DND-41 (cell line): ENCODE measurements around the gene MRAS.

Source experiments
- ATAC-seq: fragments of 200-7000 bp; cut with Tn5 transposase; 3 replicates; pipeline ENCODE4 v1.9.1; 2021; ENCODE audit warnings: low read depth; ENCODE audit not compliant: insufficient read depth
- DNase-seq: peaks from one replicate; pipeline ENCODE4 v3.0.0-alpha.2; 2020
- H2AFZ ChIP-seq: 2 replicates; pipeline ENCODE4 v1.6.0; 2012; ENCODE audit warnings: low read depth, low read length
- H3K27ac ChIP-seq: 2 replicates; pipeline ENCODE4 v1.5.1; 2012; ENCODE audit warnings: low read length, inconsistent platforms
- H3K27me3 ChIP-seq: fragments of 200-600 bp; sonication (generic); 2 replicates; pipeline ENCODE4 v1.6.0; 2012; ENCODE audit warnings: low read length, mild to moderate bottlenecking, inconsistent platforms; ENCODE audit not compliant: insufficient read depth, poor library complexity
- H3K36me3 ChIP-seq: 2 replicates; pipeline ENCODE4 v1.5.1; 2012; ENCODE audit warnings: low read length, inconsistent platforms; ENCODE audit not compliant: insufficient read depth
- H3K4me1 ChIP-seq: 2 replicates; pipeline ENCODE4 v1.5.1; 2012; ENCODE audit warnings: mild to moderate bottlenecking, low read length; ENCODE audit not compliant: insufficient read depth
- H3K4me2 ChIP-seq: 2 replicates; pipeline ENCODE4 v1.6.0; 2012; ENCODE audit warnings: mild to moderate bottlenecking, moderate library complexity, low read length, inconsistent platforms; ENCODE audit not compliant: insufficient read depth
- H3K4me3 ChIP-seq, 2 experiments: fragments of 200-600 bp in 1 of 2; shearing (Covaris generic) in 1 of 2; 2 replicates each; pipeline ENCODE4 v1.5.1; 2012 to 2016; ENCODE audit warnings: inconsistent platforms in 2 of 2, low read length in 2 of 2, mild to moderate bottlenecking in 2 of 2, low read depth in 1 of 2, moderate library complexity in 1 of 2
- H3K79me2 ChIP-seq: 2 replicates; pipeline ENCODE4 v1.6.0; 2012; ENCODE audit warnings: low read length, inconsistent platforms; ENCODE audit not compliant: insufficient read depth
- H3K9ac ChIP-seq: 2 replicates; pipeline ENCODE4 v1.6.0; 2012; ENCODE audit warnings: low read depth, mild to moderate bottlenecking, inconsistent platforms, low read length, moderate library complexity
- H3K9me3 ChIP-seq: 2 replicates; pipeline ENCODE4 v1.5.1; 2012; ENCODE audit warnings: low read length, moderate library complexity, mild to moderate bottlenecking, inconsistent platforms; ENCODE audit not compliant: insufficient read depth, severe bottlenecking
- H4K20me1 ChIP-seq: 2 replicates; pipeline ENCODE4 v1.6.0; 2012; ENCODE audit warnings: low read length; ENCODE audit not compliant: insufficient read depth
- CTCF ChIP-seq: IDR thresholded peaks from 2 replicates; pipeline ENCODE4 v1.5.1; 2012; ENCODE audit warnings: borderline replicate concordance, low read length, moderate library complexity, mild to moderate bottlenecking; ENCODE audit not compliant: poor library complexity, severe bottlenecking; ENCODE audit errors: extremely low read depth
- EZH2 ChIP-seq: IDR thresholded peaks from 3 replicates; pipeline ENCODE4 v1.6.1; 2012; ENCODE audit warnings: borderline replicate concordance, low read depth, mild to moderate bottlenecking, moderate library complexity, low read length, inconsistent platforms; ENCODE audit not compliant: severe bottlenecking

Gene MRAS

GRCh38 chr3:138429665-138430064, 81.3 kb downstream of the MRAS start:
- Histone ChIP-seq H4K20me1 (no peaks in the 10 kb centered on the region), H3K4me1 (no peaks in the 10 kb centered on the region), H3K27ac (no peak overlapping the region), H3K9me3 (no peaks in the 10 kb centered on the region), H3K36me3 (no peaks in the 10 kb centered on the region), H3K4me2 (no peak overlapping the region), H3K27me3 (peaks cover 4% of the 10 kb centered on the region), H3K79me2 (no peaks in the 10 kb centered on the region), H2AFZ (no peak overlapping the region), H3K9ac (no peak overlapping the region), H3K4me3 (no peak overlapping the region)
- TF ChIP-seq CTCF, result no peak
- no peak for TF ChIP-seq EZH2
- no peak for ATAC-seq
- DNase-seq, result no peak

GRCh38 chr3:138432576-138433240, 84.3 kb downstream of the MRAS start:
- no peaks in the 10 kb centered on the region for H3K9me3 ChIP-seq
- ATAC-seq (no peak), DNase-seq (no peak)
- H3K36me3 ChIP-seq, result no peaks in the 10 kb centered on the region
- TF ChIP-seq CTCF (no peak), EZH2 (no peak)
- no peak overlapping the region for H3K27ac ChIP-seq
- no peak overlapping the region for H2AFZ ChIP-seq
- no peaks in the 10 kb centered on the region for H3K4me1 ChIP-seq
- no peak overlapping the region for H3K4me3 ChIP-seq
- H3K79me2 ChIP-seq, result no peaks in the 10 kb centered on the region
- H3K9ac ChIP-seq, result no peak overlapping the region
- H4K20me1 ChIP-seq, result no peaks in the 10 kb centered on the region
- H3K4me2 ChIP-seq, result no peak overlapping the region
- peaks cover 4% of the 10 kb centered on the region for H3K27me3 ChIP-seq

DNA sequence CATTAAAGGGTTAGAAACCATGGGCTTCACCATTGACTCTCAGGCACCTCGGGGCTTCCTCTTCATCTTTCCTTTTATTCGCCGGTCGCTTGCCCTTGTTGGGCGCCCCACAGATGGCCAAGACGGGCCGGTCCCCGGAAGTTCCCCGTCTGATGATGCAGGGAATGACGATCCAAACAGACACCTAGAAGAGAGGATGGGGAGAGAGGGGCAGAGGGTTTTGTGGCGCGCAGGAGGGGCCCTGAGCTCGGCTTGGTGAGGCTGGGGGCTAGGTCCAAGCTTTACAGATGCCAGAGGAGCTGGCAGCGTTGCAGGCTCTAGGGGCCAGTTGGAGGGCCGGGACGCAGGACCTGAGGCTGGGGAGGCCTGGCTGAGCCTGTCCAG, 85.5 kb downstream of the MRAS start:
- Histone ChIP-seq H3K27me3 (peaks cover 4% of the 10 kb centered on the region), H3K79me2 (no peaks in the 10 kb centered on the region), H3K36me3 (no peaks in the 10 kb centered on the region), H3K4me1 (no peaks in the 10 kb centered on the region), H4K20me1 (no peaks in the 10 kb centered on the region), H3K9ac (no peak overlapping the region), H2AFZ (no peak overlapping the region), H3K4me2 (no peak overlapping the region), H3K27ac (no peak overlapping the region), H3K4me3 (no peak overlapping the region), H3K9me3 (no peaks in the 10 kb centered on the region)
- DNase-seq (no peak), ATAC-seq (no peak)
- TF ChIP-seq EZH2 (no peak), CTCF (no peak)
